Neural cell (in vitro differentiated cells): ENCODE results near the gene CHD2. TPM values are rescaled to one million over a fixed set of nuclear protein-coding genes. Genes with fewer than 3 reads are reported as not detected.

Experiments used
- H2AFZ ChIP-seq: fragments of 200-600, 300-800 bp; sonication (generic), shearing (Covaris generic); 2 replicates; pipeline ENCODE4 v1.6.0; 2014; ENCODE audit warnings: low read depth, mild to moderate bottlenecking, antibody characterized with exemption, low read length, moderate library complexity
- H3F3A ChIP-seq: fragments of 200-600 bp; shearing (Covaris generic); 2 replicates; pipeline ENCODE4 v1.6.1; 2016; ENCODE audit warnings: mild to moderate bottlenecking, moderate library complexity, mixed read lengths, antibody characterized with exemption, low read length; ENCODE audit not compliant: insufficient read depth, poor library complexity, severe bottlenecking
- H3K27ac ChIP-seq: fragments of 200-600, 300-800 bp; sonication (generic), shearing (Covaris generic); 2 replicates; pipeline ENCODE4 v1.5.1; 2014; ENCODE audit warnings: mild to moderate bottlenecking, low read length, moderate library complexity
- H3K27me3 ChIP-seq: fragments of 300-800, 200-600 bp; sonication (generic), shearing (Covaris generic); 2 replicates; pipeline ENCODE4 v1.6.0; 2014; ENCODE audit warnings: mild to moderate bottlenecking, low read depth, low read length, moderate library complexity; ENCODE audit not compliant: insufficient read depth
- H3K36me3 ChIP-seq: fragments of 300-800, 200-600 bp; sonication (generic), shearing (Covaris generic); 2 replicates; pipeline ENCODE4 v1.5.1; 2014; ENCODE audit warnings: mild to moderate bottlenecking, antibody characterized with exemption, low read length, moderate library complexity; ENCODE audit not compliant: insufficient read depth
- H3K4me2 ChIP-seq: fragments of 300-800, 200-600 bp; sonication (generic), shearing (Covaris generic); 2 replicates; pipeline ENCODE4 v1.6.0; 2014; ENCODE audit warnings: mild to moderate bottlenecking, low read length
- H3K4me3 ChIP-seq: fragments of 300-800, 200-600 bp; sonication (generic), shearing (Covaris generic); 2 replicates; pipeline ENCODE4 v1.5.1; 2014; ENCODE audit warnings: mild to moderate bottlenecking, low read length, moderate library complexity
- H3K79me2 ChIP-seq: fragments of 200-600 bp; shearing (Covaris generic); replicated peaks from 2 replicates; pipeline ENCODE4 v1.6.0; 2014; ENCODE audit warnings: mild to moderate bottlenecking, low read length, moderate library complexity; ENCODE audit not compliant: insufficient read depth
- H3K9ac ChIP-seq: fragments of 300-800, 200-600 bp; sonication (generic), shearing (Covaris generic); 2 replicates; pipeline ENCODE4 v1.6.1; 2016; ENCODE audit warnings: mild to moderate bottlenecking, low read length, mixed read lengths
- H3K9me2 ChIP-seq: fragments of 200-600 bp; shearing (Covaris generic); 2 replicates; pipeline ENCODE4 v1.6.1; 2016; ENCODE audit warnings: mild to moderate bottlenecking, low read length, mixed read lengths; ENCODE audit not compliant: insufficient read depth
- H3K9me3 ChIP-seq: fragments of 200-600, 300-800 bp; sonication (generic), shearing (Covaris generic); 2 replicates; pipeline ENCODE4 v1.6.1; 2016; ENCODE audit warnings: mild to moderate bottlenecking, mixed run types, low read length, moderate library complexity, mixed read lengths
- H4K20me1 ChIP-seq: fragments of 200-600 bp; shearing (Covaris generic); 2 replicates; pipeline ENCODE4 v1.6.1; 2016; ENCODE audit warnings: mild to moderate bottlenecking, mixed run types; ENCODE audit not compliant: insufficient read depth
- CTCF ChIP-seq: fragments of 450-650 bp; IDR thresholded peaks from 2 replicates; pipeline ENCODE4 v1.5.1; 2014; ENCODE audit warnings: antibody characterized with exemption, mild to moderate bottlenecking, moderate library complexity; ENCODE audit not compliant: poor library complexity, severe bottlenecking
- EP300 ChIP-seq: fragments of 450-650 bp; conservative IDR thresholded peaks from 2 replicates; pipeline ENCODE4 v1.6.1; 2014; ENCODE audit warnings: antibody characterized with exemption, mild to moderate bottlenecking, moderate library complexity; ENCODE audit not compliant: poor library complexity, severe bottlenecking
- EZH2 ChIP-seq: fragments of 200-600, 300-800 bp; shearing (Covaris generic), sonication (generic); IDR thresholded peaks from 2 replicates; pipeline ENCODE4 v1.6.1; 2014; ENCODE audit warnings: antibody characterized with exemption, low read length, borderline replicate concordance, mild to moderate bottlenecking; ENCODE audit not compliant: insufficient read depth, poor library complexity, severe bottlenecking
- MXI1 ChIP-seq: fragments of 450-650 bp; conservative IDR thresholded peaks from 2 replicates; pipeline ENCODE4 v1.6.1; 2014; ENCODE audit warnings: antibody characterized with exemption, mild to moderate bottlenecking; ENCODE audit not compliant: poor library complexity, severe bottlenecking
- POLR2AphosphoS5 ChIP-seq: IDR thresholded peaks from 2 replicates; pipeline ENCODE4 v1.6.1; 2012
- RAD21 ChIP-seq: fragments of 450-650 bp; conservative IDR thresholded peaks from 2 replicates; pipeline ENCODE4 v1.6.1; 2014; ENCODE audit warnings: antibody characterized with exemption, mild to moderate bottlenecking, moderate library complexity
- REST ChIP-seq: IDR thresholded peaks from 2 replicates; pipeline ENCODE4 v1.6.1; 2012; ENCODE audit warnings: borderline replicate concordance
- SMC3 ChIP-seq: fragments of 450-650 bp; conservative IDR thresholded peaks from 2 replicates; pipeline ENCODE4 v1.6.1; 2014; ENCODE audit warnings: antibody characterized with exemption, mild to moderate bottlenecking, moderate library complexity; ENCODE audit not compliant: poor library complexity
- TAF1 ChIP-seq: IDR thresholded peaks from 2 replicates; pipeline ENCODE4 v1.6.1; 2012; ENCODE audit warnings: low read depth
- polyA plus RNA-seq: library from polyadenylated mRNA; depleted of rRNA; stranded (reverse); fragments of >200 nt; gene quantifications from 2 replicates; pipeline ENCODE4 v1.2.3, GENCODE V29; 2014

Gene CHD2
- polyA plus RNA-seq, 1 donor from 2014 or later = 113 TPM

- Histone ChIP-seq H4K20me1 (no peaks in the 10 kb centered on the region), H3F3A (no peaks in the 10 kb centered on the region), H3K9ac (no peak overlapping the region), H2AFZ (no peak overlapping the region), H3K27me3 (no peaks in the 10 kb centered on the region), H3K27ac (no peak overlapping the region), H3K36me3 (peaks cover 4% of the 10 kb centered on the region), H3K4me2 (no peak overlapping the region), H3K9me3 (no peaks in the 10 kb centered on the region), H3K4me3 (no peak overlapping the region), H3K9me2 (no peaks in the 10 kb centered on the region), H3K79me2 (peaks cover 4% of the 10 kb centered on the region)
- TF ChIP-seq TAF1 (no peak), POLR2AphosphoS5 (no peak), REST (no peak), EZH2 (no peak), CTCF (no peak), SMC3 (no peak), RAD21 (no peak), MXI1 (no peak), EP300 (no peak)
Measured at GRCh38 chr15:92974183-92974915, 74.2 kb downstream of the CHD2 start.

- H4K20me1 ChIP-seq = no peaks in the 10 kb centered on the region
- H3F3A ChIP-seq = no peaks in the 10 kb centered on the region
- no peak for TF ChIP-seq SMC3
- TF ChIP-seq POLR2AphosphoS5 = no peak
- TF ChIP-seq EP300 = no peak
- no peak for TF ChIP-seq TAF1
- TF ChIP-seq MXI1 = no peak
- no peak for TF ChIP-seq CTCF
- TF ChIP-seq RAD21 = no peak
- TF ChIP-seq EZH2 = no peak
- no peak for TF ChIP-seq REST
- H3K27me3 ChIP-seq = no peaks in the 10 kb centered on the region
- H3K9me2 ChIP-seq = no peaks in the 10 kb centered on the region
- no peak overlapping the region for H3K4me2 ChIP-seq
- H3K9me3 ChIP-seq = no peaks in the 10 kb centered on the region
- peaks cover 3% of the 10 kb centered on the region for H3K79me2 ChIP-seq
- no peak overlapping the region for H3K9ac ChIP-seq
- H2AFZ ChIP-seq = no peak overlapping the region
- H3K27ac ChIP-seq = no peak overlapping the region
- H3K36me3 ChIP-seq = peaks cover 20% of the 10 kb centered on the region
- H3K4me3 ChIP-seq = no peak overlapping the region
Measured at GRCh38 chr15:92979011-92979701, 79.0 kb downstream of the CHD2 start.
